RWPE2 (cell line): ENCODE results near the gene ASB1.

Experiments used
- ATAC-seq: fragments of 200-7000 bp; cut with Tn5 transposase; 3 replicates; pipeline ENCODE4 v1.9.1; 2021; ENCODE audit warnings: low read depth
- DNase-seq: peaks from one replicate; pipeline ENCODE4 v3.0.0-alpha.2; 2020; ENCODE audit warnings: low spot score
- H3K27ac ChIP-seq: fragments of 450-650 bp; 2 replicates; pipeline ENCODE4 v1.5.1; 2017; ENCODE audit warnings: mild to moderate bottlenecking; ENCODE audit not compliant: poor library complexity, severe bottlenecking
- H3K27me3 ChIP-seq: fragments of 250-450 bp; sonication (Bioruptor Pico); 2 replicates; pipeline ENCODE4 v1.5.1; 2021; ENCODE audit warnings: mild to moderate bottlenecking, moderate library complexity; ENCODE audit not compliant: insufficient read depth, poor library complexity, severe bottlenecking
- H3K36me3 ChIP-seq: fragments of 250-450 bp; sonication (Bioruptor Pico); 2 replicates; pipeline ENCODE4 v1.5.1; 2020; ENCODE audit warnings: low read depth, mild to moderate bottlenecking, moderate library complexity
- H3K4me1 ChIP-seq: fragments of 250-450 bp; sonication (Bioruptor Pico); 2 replicates; pipeline ENCODE4 v1.5.1; 2021; ENCODE audit warnings: mild to moderate bottlenecking, moderate library complexity; ENCODE audit not compliant: insufficient read depth, poor library complexity, severe bottlenecking
- H3K4me3 ChIP-seq: fragments of 250-450 bp; sonication (Bioruptor Pico); 2 replicates; pipeline ENCODE4 v1.5.1; 2021; ENCODE audit warnings: mild to moderate bottlenecking, moderate library complexity; ENCODE audit not compliant: severe bottlenecking
- H3K9me3 ChIP-seq: fragments of 250-450 bp; sonication (Bioruptor Pico); 2 replicates; pipeline ENCODE4 v1.5.1; 2021; ENCODE audit warnings: mild to moderate bottlenecking, moderate library complexity; ENCODE audit not compliant: severe bottlenecking
- CTCF ChIP-seq: fragments of 450-650 bp; IDR thresholded peaks from one replicate; pipeline ENCODE4 v1.5.1; 2017; ENCODE audit warnings: mild to moderate bottlenecking, moderate library complexity; ENCODE audit not compliant: poor library complexity, severe bottlenecking

ASB1 gene

GRCh38 chr2:238413368-238413767 lies 13.4 kb upstream of the ASB1 start:
- H3K27me3 ChIP-seq: no peaks in the 10 kb centered on the region

GRCh38 chr2:238415036-238415764 lies 11.5 kb upstream of the ASB1 start:
- no peak for DNase-seq
- H3K9me3 ChIP-seq: no peaks in the 10 kb centered on the region
- ATAC-seq: no peak
- H3K27me3 ChIP-seq: no peaks in the 10 kb centered on the region
- no peaks in the 10 kb centered on the region for H3K4me1 ChIP-seq
- no peak overlapping the region for H3K4me3 ChIP-seq
- no peaks in the 10 kb centered on the region for H3K36me3 ChIP-seq
- no peak for TF ChIP-seq CTCF
- H3K27ac ChIP-seq: no peak overlapping the region

More at GRCh38 chr2:238413368-238413767, 13.4 kb upstream of the ASB1 start:
- H3K36me3 ChIP-seq: no peaks in the 10 kb centered on the region
- TF ChIP-seq CTCF: no peak
- ATAC-seq (no peak), DNase-seq (no peak)
- H3K27ac ChIP-seq: no peak overlapping the region
- H3K4me1 ChIP-seq: no peaks in the 10 kb centered on the region
- no peaks in the 10 kb centered on the region for H3K9me3 ChIP-seq
- H3K4me3 ChIP-seq: no peak overlapping the region

- no peak for TF ChIP-seq CTCF
- no peak for ATAC-seq
Measured at GRCh38 chr2:238415893-238416292, 10.8 kb upstream of the ASB1 start.

GRCh38 chr2:238418196-238418998 lies 8.3 kb upstream of the ASB1 start:
- no peak overlapping the region for H3K4me3 ChIP-seq
- no peak overlapping the region for H3K27ac ChIP-seq
- no peaks in the 10 kb centered on the region for H3K27me3 ChIP-seq
- no peaks in the 10 kb centered on the region for H3K9me3 ChIP-seq
- DNase-seq (no peak), ATAC-seq (no peak)
- no peaks in the 10 kb centered on the region for H3K36me3 ChIP-seq
- TF ChIP-seq CTCF: no peak
- H3K4me1 ChIP-seq: no peaks in the 10 kb centered on the region

More at GRCh38 chr2:238415893-238416292, 10.8 kb upstream of the ASB1 start:
- H3K27ac ChIP-seq: no peak overlapping the region
- H3K9me3 ChIP-seq: no peaks in the 10 kb centered on the region
- no peak overlapping the region for H3K4me3 ChIP-seq
- DNase-seq: no peak
- H3K36me3 ChIP-seq: no peaks in the 10 kb centered on the region
- H3K27me3 ChIP-seq: no peaks in the 10 kb centered on the region
- H3K4me1 ChIP-seq: no peaks in the 10 kb centered on the region
